HepG2 (cell line): ENCODE results near the gene ZFP36L2. TPM values are rescaled to one million over a fixed set of nuclear protein-coding genes. Genes with fewer than 3 reads are reported as not detected.

Experiments used
- DMAP1 ChIP-seq: IDR thresholded peaks from 2 replicates; pipeline ENCODE4 v1.6.1; 2016
- ERF ChIP-seq: IDR thresholded peaks from 2 replicates; pipeline ENCODE4 v1.6.1; 2018; ENCODE audit warnings: missing biosample characterization, missing genetic modification reagents
- JUNB ChIP-seq: sonication (generic); formaldehyde crosslinking; IDR thresholded peaks from 2 replicates; pipeline ENCODE4 v1.8.0; 2022; ENCODE audit warnings: missing genetic modification reagents, mild to moderate bottlenecking, borderline replicate concordance
- KDM2A ChIP-seq: sonication (generic); formaldehyde crosslinking; IDR thresholded peaks from 2 replicates; pipeline ENCODE4 v1.4.0; 2020; ENCODE audit warnings: low read depth, missing genetic modification reagents, borderline replicate concordance
- SIX1 ChIP-seq: sonication (generic); formaldehyde crosslinking; IDR thresholded peaks from 2 replicates; pipeline ENCODE4 v1.4.0; 2020; ENCODE audit warnings: missing genetic modification reagents, borderline replicate concordance
- STAG1 ChIP-seq: sonication (generic); formaldehyde crosslinking; IDR thresholded peaks from 2 replicates; pipeline ENCODE4 v1.4.0; 2020; ENCODE audit warnings: missing genetic modification reagents
- ZNF230 ChIP-seq: sonication (generic); formaldehyde crosslinking; IDR thresholded peaks from 2 replicates; pipeline ENCODE4 v1.4.0; 2020; ENCODE audit warnings: mild to moderate bottlenecking, missing genetic modification reagents
- ZNF468 ChIP-seq: sonication (generic); formaldehyde crosslinking; IDR thresholded peaks from 2 replicates; pipeline ENCODE4 v1.8.0; 2022; ENCODE audit warnings: mild to moderate bottlenecking, moderate library complexity, missing genetic modification reagents
- polyA plus RNA-seq, 8 experiments: library from polyadenylated mRNA; depleted of rRNA in 3 of 8; stranded (reverse) in 7 of 8; unstranded in 1 of 8; fragments of >200 nt; fragmentation: Illumina TruSeq in 4 of 8; extraction: Trizol in 4 of 8; gene quantifications; 2 replicates each; pipeline versions ENCODE4 v1.2.1 to v1.2.3, GENCODE V29; 2011 to 2016; ENCODE audit warnings: low read depth in 4 of 8, missing spikeins in 1 of 8, mixed read lengths in 1 of 8; ENCODE audit not compliant: insufficient read depth in 1 of 8
- total RNA-seq, 5 experiments: library from RNA; depleted of rRNA; stranded (reverse); fragments of >200 nt; fragmentation: Illumina TruSeq; extraction: Trizol; gene quantifications; 2 replicates each; pipeline ENCODE4 v1.2.3, GENCODE V29; 2016; ENCODE audit warnings: low read depth in 1 of 5
- TF ChIP-seq, protein P1 (sequence below): sonication (generic); formaldehyde crosslinking; IDR thresholded peaks from 2 replicates; pipeline ENCODE4 v1.4.0; 2020; ENCODE audit warnings: missing genetic modification reagents, borderline replicate concordance
- TF ChIP-seq, protein P2 (sequence below): IDR thresholded peaks from 2 replicates; pipeline ENCODE4 v1.6.1; 2016
- TF ChIP-seq, protein P3 (sequence below): sonication (generic); formaldehyde crosslinking; IDR thresholded peaks from 2 replicates; pipeline ENCODE4 v1.4.0; 2020; ENCODE audit warnings: missing genetic modification reagents, borderline replicate concordance
- TF ChIP-seq, protein P4 (sequence below): sonication (generic); formaldehyde crosslinking; IDR thresholded peaks from 2 replicates; pipeline ENCODE4 v1.8.1; 2023; ENCODE audit warnings: mild to moderate bottlenecking, missing genetic modification reagents
- TF ChIP-seq, protein P5 (sequence below): sonication (generic); formaldehyde crosslinking; IDR thresholded peaks from 2 replicates; pipeline ENCODE4 v1.4.0; 2020; ENCODE audit warnings: mild to moderate bottlenecking, missing genetic modification reagents
- TF ChIP-seq, protein P6 (sequence below): sonication (generic); formaldehyde crosslinking; IDR thresholded peaks from 2 replicates; pipeline ENCODE4 v1.4.0; 2020; ENCODE audit warnings: missing genetic modification reagents

Gene ZFP36L2
- total and polyA plus RNA-seq, 2 of the 13 experiments (the other 11 are each of a cell fraction or from before 2014, with no cell fraction given), result 11.2 to 21.8 TPM

DNA sequence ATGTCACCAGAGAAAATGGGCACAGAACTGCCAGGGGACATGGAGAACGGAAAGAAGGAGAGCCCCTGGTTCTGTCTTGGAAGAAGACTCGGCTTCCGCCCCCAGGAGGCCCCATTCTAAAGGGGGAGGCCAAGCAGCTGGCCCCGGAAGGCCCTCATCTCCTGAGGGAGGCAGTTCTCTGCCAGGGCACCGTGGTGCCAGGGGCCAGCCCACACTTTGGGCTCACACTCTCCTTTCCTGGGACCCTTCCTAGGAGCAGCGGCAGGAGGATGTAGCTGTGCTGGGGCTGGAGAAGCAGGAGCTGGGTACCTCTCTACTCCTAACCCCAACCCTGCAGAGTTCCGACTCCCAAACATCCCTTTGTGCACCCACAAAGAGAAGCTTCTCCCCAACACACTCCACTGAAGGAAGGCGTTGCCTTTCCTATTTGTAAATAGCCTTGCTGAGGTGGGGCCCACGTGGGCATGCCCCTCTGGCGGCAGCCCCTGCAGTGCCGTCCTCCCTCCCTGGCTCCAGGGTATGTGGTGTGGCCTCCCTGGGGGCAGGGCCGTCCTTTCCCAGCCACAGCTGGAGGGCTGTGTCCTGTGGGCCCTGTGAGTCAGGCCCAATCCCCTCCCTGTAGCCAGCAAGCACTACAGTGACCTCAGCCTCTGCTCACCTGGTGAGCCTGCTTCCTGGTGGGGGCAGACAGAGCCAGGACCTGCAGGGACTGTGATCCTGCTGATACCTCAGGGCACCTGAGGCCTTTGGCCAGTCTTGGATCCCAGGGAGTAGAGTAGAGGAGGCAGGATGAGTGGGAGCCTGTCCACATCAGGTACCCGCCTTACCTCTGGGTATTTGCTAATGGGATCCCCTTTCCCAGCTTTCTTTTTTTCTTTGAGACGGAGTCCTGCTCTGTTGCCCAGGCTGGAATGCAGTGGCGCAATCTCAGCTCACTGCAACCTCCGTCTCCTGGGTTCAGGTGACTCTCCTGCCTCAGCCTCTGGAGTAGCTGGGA, 26.6 kb downstream of the ZFP36L2 start (continued):
- TF ChIP-seq, protein P1, sequence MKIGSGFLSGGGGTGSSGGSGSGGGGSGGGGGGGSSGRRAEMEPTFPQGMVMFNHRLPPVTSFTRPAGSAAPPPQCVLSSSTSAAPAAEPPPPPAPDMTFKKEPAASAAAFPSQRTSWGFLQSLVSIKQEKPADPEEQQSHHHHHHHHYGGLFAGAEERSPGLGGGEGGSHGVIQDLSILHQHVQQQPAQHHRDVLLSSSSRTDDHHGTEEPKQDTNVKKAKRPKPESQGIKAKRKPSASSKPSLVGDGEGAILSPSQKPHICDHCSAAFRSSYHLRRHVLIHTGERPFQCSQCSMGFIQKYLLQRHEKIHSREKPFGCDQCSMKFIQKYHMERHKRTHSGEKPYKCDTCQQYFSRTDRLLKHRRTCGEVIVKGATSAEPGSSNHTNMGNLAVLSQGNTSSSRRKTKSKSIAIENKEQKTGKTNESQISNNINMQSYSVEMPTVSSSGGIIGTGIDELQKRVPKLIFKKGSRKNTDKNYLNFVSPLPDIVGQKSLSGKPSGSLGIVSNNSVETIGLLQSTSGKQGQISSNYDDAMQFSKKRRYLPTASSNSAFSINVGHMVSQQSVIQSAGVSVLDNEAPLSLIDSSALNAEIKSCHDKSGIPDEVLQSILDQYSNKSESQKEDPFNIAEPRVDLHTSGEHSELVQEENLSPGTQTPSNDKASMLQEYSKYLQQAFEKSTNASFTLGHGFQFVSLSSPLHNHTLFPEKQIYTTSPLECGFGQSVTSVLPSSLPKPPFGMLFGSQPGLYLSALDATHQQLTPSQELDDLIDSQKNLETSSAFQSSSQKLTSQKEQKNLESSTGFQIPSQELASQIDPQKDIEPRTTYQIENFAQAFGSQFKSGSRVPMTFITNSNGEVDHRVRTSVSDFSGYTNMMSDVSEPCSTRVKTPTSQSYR, result peak; percentile 85; the same call in 1 of the 2 replicates
- TF ChIP-seq, protein P2, sequence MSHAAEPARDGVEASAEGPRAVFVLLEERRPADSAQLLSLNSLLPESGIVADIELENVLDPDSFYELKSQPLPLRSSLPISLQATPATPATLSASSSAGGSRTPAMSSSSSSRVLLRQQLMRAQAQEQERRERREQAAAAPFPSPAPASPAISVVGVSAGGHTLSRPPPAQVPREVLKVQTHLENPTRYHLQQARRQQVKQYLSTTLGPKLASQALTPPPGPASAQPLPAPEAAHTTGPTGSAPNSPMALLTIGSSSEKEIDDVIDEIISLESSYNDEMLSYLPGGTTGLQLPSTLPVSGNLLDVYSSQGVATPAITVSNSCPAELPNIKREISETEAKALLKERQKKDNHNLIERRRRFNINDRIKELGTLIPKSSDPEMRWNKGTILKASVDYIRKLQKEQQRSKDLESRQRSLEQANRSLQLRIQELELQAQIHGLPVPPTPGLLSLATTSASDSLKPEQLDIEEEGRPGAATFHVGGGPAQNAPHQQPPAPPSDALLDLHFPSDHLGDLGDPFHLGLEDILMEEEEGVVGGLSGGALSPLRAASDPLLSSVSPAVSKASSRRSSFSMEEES, result peak; percentile 65; the same call in 1 of the 2 replicates
- peak; percentile 80 for TF ChIP-seq KDM2A (CRISPR knock-in tag)
- TF ChIP-seq DMAP1 (CRISPR knock-in tag), result peak; percentile 73
- no peak for TF ChIP-seq JUNB
- peak; percentile 89 for TF ChIP-seq ERF
- TF ChIP-seq, protein P3, sequence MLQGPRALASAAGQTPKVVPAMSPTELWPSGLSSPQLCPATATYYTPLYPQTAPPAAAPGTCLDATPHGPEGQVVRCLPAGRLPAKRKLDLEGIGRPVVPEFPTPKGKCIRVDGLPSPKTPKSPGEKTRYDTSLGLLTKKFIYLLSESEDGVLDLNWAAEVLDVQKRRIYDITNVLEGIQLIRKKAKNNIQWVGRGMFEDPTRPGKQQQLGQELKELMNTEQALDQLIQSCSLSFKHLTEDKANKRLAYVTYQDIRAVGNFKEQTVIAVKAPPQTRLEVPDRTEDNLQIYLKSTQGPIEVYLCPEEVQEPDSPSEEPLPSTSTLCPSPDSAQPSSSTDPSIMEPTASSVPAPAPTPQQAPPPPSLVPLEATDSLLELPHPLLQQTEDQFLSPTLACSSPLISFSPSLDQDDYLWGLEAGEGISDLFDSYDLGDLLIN (CRISPR knock-in tag), result 0 out of 2 replicates have a peak, but pooled peaks have one; percentile 54
- TF ChIP-seq, protein P4, sequence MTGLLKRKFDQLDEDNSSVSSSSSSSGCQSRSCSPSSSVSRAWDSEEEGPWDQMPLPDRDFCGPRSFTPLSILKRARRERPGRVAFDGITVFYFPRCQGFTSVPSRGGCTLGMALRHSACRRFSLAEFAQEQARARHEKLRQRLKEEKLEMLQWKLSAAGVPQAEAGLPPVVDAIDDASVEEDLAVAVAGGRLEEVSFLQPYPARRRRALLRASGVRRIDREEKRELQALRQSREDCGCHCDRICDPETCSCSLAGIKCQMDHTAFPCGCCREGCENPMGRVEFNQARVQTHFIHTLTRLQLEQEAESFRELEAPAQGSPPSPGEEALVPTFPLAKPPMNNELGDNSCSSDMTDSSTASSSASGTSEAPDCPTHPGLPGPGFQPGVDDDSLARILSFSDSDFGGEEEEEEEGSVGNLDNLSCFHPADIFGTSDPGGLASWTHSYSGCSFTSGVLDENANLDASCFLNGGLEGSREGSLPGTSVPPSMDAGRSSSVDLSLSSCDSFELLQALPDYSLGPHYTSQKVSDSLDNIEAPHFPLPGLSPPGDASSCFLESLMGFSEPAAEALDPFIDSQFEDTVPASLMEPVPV (CRISPR knock-in tag), result peak; percentile 77
- no peak for TF ChIP-seq ZNF468 (CRISPR knock-in tag)
- peak; percentile 44 for TF ChIP-seq STAG1 (CRISPR knock-in tag)
- TF ChIP-seq SIX1 (CRISPR knock-in tag), result no peak
- TF ChIP-seq, protein P5, sequence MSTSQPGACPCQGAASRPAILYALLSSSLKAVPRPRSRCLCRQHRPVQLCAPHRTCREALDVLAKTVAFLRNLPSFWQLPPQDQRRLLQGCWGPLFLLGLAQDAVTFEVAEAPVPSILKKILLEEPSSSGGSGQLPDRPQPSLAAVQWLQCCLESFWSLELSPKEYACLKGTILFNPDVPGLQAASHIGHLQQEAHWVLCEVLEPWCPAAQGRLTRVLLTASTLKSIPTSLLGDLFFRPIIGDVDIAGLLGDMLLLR (CRISPR knock-in tag), result 0 out of 2 replicates have a peak, but pooled peaks have one; percentile 47
- TF ChIP-seq ZNF230 (CRISPR knock-in tag), result 0 out of 2 replicates have a peak, but pooled peaks have one; percentile 66
- TF ChIP-seq, protein P6, sequence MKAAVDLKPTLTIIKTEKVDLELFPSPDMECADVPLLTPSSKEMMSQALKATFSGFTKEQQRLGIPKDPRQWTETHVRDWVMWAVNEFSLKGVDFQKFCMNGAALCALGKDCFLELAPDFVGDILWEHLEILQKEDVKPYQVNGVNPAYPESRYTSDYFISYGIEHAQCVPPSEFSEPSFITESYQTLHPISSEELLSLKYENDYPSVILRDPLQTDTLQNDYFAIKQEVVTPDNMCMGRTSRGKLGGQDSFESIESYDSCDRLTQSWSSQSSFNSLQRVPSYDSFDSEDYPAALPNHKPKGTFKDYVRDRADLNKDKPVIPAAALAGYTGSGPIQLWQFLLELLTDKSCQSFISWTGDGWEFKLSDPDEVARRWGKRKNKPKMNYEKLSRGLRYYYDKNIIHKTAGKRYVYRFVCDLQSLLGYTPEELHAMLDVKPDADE (CRISPR knock-in tag), result no peak
